Liver (tissue), 9 donors: ENCODE measurements around the gene UNC93B1. TPM values are rescaled to one million over a fixed set of nuclear protein-coding genes. Genes with fewer than 3 reads are reported as not detected.

Experiments
- DNase-seq: peaks from one replicate; pipeline ENCODE4 v3.0.0-alpha.2; 2017; ENCODE audit warnings: low spot score
- H3K27ac ChIP-seq, 2 donors: one replicate each; pipeline ENCODE4 v1.7.0; 2013; ENCODE audit warnings: inconsistent platforms in 2 of 2, low read length in 2 of 2, control low read depth in 1 of 2, low read depth in 1 of 2, mild to moderate bottlenecking in 1 of 2
- H3K27me3 ChIP-seq, 4 donors: one replicate each; pipeline versions ENCODE4 v1.6.1 to v1.7.0; 2013; ENCODE audit warnings: low read length in 3 of 4, inconsistent platforms in 1 of 4, mild to moderate bottlenecking in 1 of 4, moderate library complexity in 1 of 4; ENCODE audit not compliant: control insufficient read depth in 4 of 4, insufficient read depth in 4 of 4
- H3K36me3 ChIP-seq, 4 donors: one replicate each; pipeline versions ENCODE4 v1.6.1 to v1.7.0; 2013; ENCODE audit warnings: low read length in 3 of 4, mild to moderate bottlenecking in 3 of 4, low read depth in 1 of 4, moderate library complexity in 1 of 4; ENCODE audit not compliant: control insufficient read depth in 4 of 4, insufficient read depth in 3 of 4
- H3K4me1 ChIP-seq, 4 donors: one replicate each; pipeline versions ENCODE4 v1.6.1 to v1.7.0; 2013; ENCODE audit warnings: low read length in 3 of 4, mild to moderate bottlenecking in 3 of 4, moderate library complexity in 1 of 4; ENCODE audit not compliant: control insufficient read depth in 4 of 4, insufficient read depth in 4 of 4
- H3K4me3 ChIP-seq, 3 donors: one replicate each; pipeline versions ENCODE4 v1.6.1 to v1.7.0; 2013; ENCODE audit warnings: low read length in 3 of 3, control low read depth in 1 of 3, low read depth in 1 of 3, mild to moderate bottlenecking in 1 of 3
- H3K9ac ChIP-seq, 2 donors: one replicate each; pipeline ENCODE4 v1.7.0; 2013; ENCODE audit warnings: low read length in 2 of 2, mild to moderate bottlenecking in 2 of 2, moderate library complexity in 2 of 2, control low read depth in 1 of 2, low read depth in 1 of 2
- H3K9me3 ChIP-seq, 4 donors: one replicate each; pipeline versions ENCODE4 v1.6.1 to v1.7.0; 2013; ENCODE audit warnings: low read length in 3 of 4; ENCODE audit not compliant: control insufficient read depth in 4 of 4
- EGR1 ChIP-seq, 2 donors: IDR thresholded peaks; 2 replicates each; pipeline ENCODE4 v1.6.1; 2016 to 2018; ENCODE audit warnings: antibody characterized with exemption in 2 of 2, low read depth in 2 of 2
- FOXA2 ChIP-seq: IDR thresholded peaks from 2 replicates; pipeline ENCODE4 v1.6.1; 2016; ENCODE audit warnings: antibody characterized with exemption
- HNF4G ChIP-seq: IDR thresholded peaks from 2 replicates; pipeline ENCODE4 v1.6.1; 2016; ENCODE audit warnings: antibody characterized with exemption
- JUND ChIP-seq, 2 donors: IDR thresholded peaks; 2 replicates each; pipeline ENCODE4 v1.6.1; 2016; ENCODE audit warnings: antibody characterized with exemption in 2 of 2
- RAD21 ChIP-seq, 2 donors: IDR thresholded peaks; 2 replicates each; pipeline ENCODE4 v1.6.1; 2016; ENCODE audit warnings: antibody characterized with exemption in 2 of 2, mild to moderate bottlenecking in 2 of 2
- RXRA ChIP-seq, 2 donors: IDR thresholded peaks; 2 replicates each; pipeline ENCODE4 v1.6.1; 2017 to 2018; ENCODE audit warnings: antibody characterized with exemption in 2 of 2, mild to moderate bottlenecking in 1 of 2
- SP1 ChIP-seq: IDR thresholded peaks from 2 replicates; pipeline ENCODE4 v1.6.1; 2018; ENCODE audit warnings: antibody characterized with exemption, mild to moderate bottlenecking
- TAF1 ChIP-seq: conservative IDR thresholded peaks from 2 replicates; pipeline ENCODE4 v1.6.1; 2016; ENCODE audit warnings: antibody characterized with exemption, mild to moderate bottlenecking
- WGBS: extraction: QIAGEN DNeasy Blood & Tissue Kit; methylation state at CpG from one replicate; pipeline ENCODE4 v1.1.7; 2013; 5-methylcytosine and 5-hydroxymethylcytosine counted together
- polyA plus RNA-seq, 2 donors: library from polyadenylated mRNA; stranded (reverse) in 1 of 2; unstranded in 1 of 2; fragments of 200-250 nt in 1 of 2; fragments of >200 nt in 1 of 2; fragmentation: Nextera tagmentation in 1 of 2; extraction: Ambion mirVana in 1 of 2; gene quantifications; one replicate each; pipeline versions ENCODE4 v1.2.1 to v1.2.3, GENCODE V29; 2013 to 2015
- total RNA-seq, 2 donors: library from RNA; depleted of rRNA; stranded (reverse); fragments of >200 nt; gene quantifications; one replicate each; pipeline ENCODE4 v1.2.3, GENCODE V29; 2014
- TF ChIP-seq, protein P1 (sequence below): fragments of 150-350 bp; IDR thresholded peaks from 2 replicates; pipeline ENCODE4 v1.5.1; 2017; ENCODE audit warnings: improper control_type of control experiment, low read depth, low read length; ENCODE audit not compliant: missing input control
- TF ChIP-seq, protein P2 (sequence below): IDR thresholded peaks from 2 replicates; pipeline ENCODE4 v1.6.1; 2016; ENCODE audit warnings: antibody characterized with exemption, mild to moderate bottlenecking
- TF ChIP-seq, protein P3 (sequence below): IDR thresholded peaks from 2 replicates; pipeline ENCODE4 v1.6.1; 2016; ENCODE audit warnings: antibody characterized with exemption
- TF ChIP-seq, protein P4 (sequence below): IDR thresholded peaks from 2 replicates; pipeline ENCODE4 v1.6.1; 2016; ENCODE audit warnings: antibody characterized with exemption
- donor health status: healthy.
- donor health status: healthy.
- donor health status: healthy.
- donor health status: healthy.
- donor health status: healthy.

The UNC93B1 gene, protein sequence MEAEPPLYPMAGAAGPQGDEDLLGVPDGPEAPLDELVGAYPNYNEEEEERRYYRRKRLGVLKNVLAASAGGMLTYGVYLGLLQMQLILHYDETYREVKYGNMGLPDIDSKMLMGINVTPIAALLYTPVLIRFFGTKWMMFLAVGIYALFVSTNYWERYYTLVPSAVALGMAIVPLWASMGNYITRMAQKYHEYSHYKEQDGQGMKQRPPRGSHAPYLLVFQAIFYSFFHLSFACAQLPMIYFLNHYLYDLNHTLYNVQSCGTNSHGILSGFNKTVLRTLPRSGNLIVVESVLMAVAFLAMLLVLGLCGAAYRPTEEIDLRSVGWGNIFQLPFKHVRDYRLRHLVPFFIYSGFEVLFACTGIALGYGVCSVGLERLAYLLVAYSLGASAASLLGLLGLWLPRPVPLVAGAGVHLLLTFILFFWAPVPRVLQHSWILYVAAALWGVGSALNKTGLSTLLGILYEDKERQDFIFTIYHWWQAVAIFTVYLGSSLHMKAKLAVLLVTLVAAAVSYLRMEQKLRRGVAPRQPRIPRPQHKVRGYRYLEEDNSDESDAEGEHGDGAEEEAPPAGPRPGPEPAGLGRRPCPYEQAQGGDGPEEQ
- total RNA-seq (10 to 100 TPM; 16.5 to 19.1 TPM), polyA plus RNA-seq (10 to 100 TPM in 1 of 2 donors, 1 to 10 TPM in 1; 9.2 to 13.6 TPM)

GRCh38 chr11:68003846-68004550, at the start of gene UNC93B1:
UNC93B1 (minus strand) TSS chr11:68004097; CDS start chr11:68004043, 54 bp downstream.
- Histone ChIP-seq H3K27ac (peak within 1 kb of the TSS; percentile 36 to 57), H3K9ac (no peak within 1 kb of the TSS), H3K4me1 (peaks cover 0 to 15% (median 10%) of the 10 kb centered on the region in 4 donors), H3K9me3 (no peaks in the 10 kb centered on the region), H3K36me3 (peaks cover 0 to 2% (median 0%) of the 10 kb centered on the region in 4 donors), H3K27me3 (no peaks in the 10 kb centered on the region), H3K4me3 (peak within 1 kb of the TSS in 2 of 3 donors; percentile 66 to 83)
- peak; percentile 26 for TF ChIP-seq SP1
- TF ChIP-seq HNF4G, result no peak
- TF ChIP-seq, protein P1, sequence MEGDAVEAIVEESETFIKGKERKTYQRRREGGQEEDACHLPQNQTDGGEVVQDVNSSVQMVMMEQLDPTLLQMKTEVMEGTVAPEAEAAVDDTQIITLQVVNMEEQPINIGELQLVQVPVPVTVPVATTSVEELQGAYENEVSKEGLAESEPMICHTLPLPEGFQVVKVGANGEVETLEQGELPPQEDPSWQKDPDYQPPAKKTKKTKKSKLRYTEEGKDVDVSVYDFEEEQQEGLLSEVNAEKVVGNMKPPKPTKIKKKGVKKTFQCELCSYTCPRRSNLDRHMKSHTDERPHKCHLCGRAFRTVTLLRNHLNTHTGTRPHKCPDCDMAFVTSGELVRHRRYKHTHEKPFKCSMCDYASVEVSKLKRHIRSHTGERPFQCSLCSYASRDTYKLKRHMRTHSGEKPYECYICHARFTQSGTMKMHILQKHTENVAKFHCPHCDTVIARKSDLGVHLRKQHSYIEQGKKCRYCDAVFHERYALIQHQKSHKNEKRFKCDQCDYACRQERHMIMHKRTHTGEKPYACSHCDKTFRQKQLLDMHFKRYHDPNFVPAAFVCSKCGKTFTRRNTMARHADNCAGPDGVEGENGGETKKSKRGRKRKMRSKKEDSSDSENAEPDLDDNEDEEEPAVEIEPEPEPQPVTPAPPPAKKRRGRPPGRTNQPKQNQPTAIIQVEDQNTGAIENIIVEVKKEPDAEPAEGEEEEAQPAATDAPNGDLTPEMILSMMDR, result no peak
- no peak for TF ChIP-seq TAF1
- WGBS, result 5% methylated on average over 64 of the region's 64 CpGs
- DNase-seq, result peak; percentile 82

DNA sequence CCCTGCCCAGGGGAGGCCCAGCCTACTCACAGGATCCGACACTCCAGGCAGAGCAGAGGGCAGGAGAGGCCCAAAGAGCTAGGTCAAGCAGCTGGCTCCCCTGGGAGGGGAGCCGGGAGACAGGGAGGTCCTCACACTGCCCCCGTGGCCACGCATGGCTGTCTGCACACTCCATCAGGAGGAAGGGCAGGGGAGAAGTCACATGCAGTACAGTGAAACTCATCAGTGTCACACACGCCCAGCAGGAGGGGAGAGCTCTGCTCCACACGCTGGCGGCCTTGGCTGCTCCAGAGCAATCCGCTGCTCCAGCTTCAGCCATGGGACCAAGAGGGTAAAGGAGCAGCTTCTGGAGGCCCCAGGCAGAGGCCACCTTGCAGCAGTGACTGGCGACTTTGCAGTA, 49.2 kb upstream of the UNC93B1 start:
- 90% methylated on average over 9 of the region's 9 CpGs for WGBS
- Histone ChIP-seq H3K4me3 (no peak overlapping the region), H3K27ac (no peak overlapping the region), H3K9ac (no peak overlapping the region), H3K27me3 (no peaks in the 10 kb centered on the region), H3K36me3 (peaks cover 9 to 47% (median 19%) of the 10 kb centered on the region in 4 donors), H3K4me1 (no peaks in the 10 kb centered on the region), H3K9me3 (no peaks in the 10 kb centered on the region)
- TF ChIP-seq, protein P2, sequence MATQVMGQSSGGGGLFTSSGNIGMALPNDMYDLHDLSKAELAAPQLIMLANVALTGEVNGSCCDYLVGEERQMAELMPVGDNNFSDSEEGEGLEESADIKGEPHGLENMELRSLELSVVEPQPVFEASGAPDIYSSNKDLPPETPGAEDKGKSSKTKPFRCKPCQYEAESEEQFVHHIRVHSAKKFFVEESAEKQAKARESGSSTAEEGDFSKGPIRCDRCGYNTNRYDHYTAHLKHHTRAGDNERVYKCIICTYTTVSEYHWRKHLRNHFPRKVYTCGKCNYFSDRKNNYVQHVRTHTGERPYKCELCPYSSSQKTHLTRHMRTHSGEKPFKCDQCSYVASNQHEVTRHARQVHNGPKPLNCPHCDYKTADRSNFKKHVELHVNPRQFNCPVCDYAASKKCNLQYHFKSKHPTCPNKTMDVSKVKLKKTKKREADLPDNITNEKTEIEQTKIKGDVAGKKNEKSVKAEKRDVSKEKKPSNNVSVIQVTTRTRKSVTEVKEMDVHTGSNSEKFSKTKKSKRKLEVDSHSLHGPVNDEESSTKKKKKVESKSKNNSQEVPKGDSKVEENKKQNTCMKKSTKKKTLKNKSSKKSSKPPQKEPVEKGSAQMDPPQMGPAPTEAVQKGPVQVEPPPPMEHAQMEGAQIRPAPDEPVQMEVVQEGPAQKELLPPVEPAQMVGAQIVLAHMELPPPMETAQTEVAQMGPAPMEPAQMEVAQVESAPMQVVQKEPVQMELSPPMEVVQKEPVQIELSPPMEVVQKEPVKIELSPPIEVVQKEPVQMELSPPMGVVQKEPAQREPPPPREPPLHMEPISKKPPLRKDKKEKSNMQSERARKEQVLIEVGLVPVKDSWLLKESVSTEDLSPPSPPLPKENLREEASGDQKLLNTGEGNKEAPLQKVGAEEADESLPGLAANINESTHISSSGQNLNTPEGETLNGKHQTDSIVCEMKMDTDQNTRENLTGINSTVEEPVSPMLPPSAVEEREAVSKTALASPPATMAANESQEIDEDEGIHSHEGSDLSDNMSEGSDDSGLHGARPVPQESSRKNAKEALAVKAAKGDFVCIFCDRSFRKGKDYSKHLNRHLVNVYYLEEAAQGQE, result no peak
- TF ChIP-seq RAD21 (IDR thresholded peaks at IDR 0.05), result no peak
- no peak for DNase-seq

DNA sequence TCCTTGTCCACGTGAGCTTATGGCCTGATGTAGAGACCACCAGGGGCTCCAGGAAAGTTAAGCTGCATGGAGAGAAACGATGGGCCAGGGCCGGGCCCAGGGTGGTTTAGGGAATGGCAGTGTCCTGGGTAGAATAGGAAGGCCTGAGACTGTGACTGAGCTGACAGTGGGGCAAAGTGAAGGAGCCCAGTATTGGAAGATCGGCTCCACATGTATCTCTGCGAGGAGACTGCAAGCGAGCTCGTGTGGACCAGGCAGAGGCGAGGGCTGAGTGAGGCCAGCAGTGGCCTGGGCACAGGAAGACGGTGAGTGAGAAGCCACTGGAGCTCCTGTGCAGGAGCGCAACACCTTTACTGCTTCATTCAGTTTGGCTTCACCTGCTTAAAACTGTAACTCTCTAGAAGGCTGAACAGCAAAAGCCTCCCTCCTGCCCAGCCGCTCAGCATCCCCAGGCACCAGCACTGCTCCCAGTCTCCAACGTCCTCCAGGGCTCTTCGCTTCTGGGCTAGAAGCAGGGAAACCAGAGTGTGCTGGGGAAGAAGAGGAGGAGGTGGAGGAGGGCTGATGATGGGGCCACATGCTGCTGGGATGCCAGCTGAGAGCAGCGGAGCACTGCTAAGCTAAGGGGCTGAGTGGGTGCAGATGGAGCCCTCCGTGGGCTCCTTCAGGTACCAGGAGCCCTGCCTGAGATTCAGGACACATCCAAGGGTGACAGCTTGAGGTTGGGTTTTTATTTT, 48.4 kb upstream of the UNC93B1 start:
- WGBS, result 94% methylated on average over 15 of the region's 15 CpGs
- Histone ChIP-seq H3K9ac (no peak overlapping the region), H3K27ac (no peak overlapping the region), H3K36me3 (peaks cover 7 to 53% (median 16%) of the 10 kb centered on the region in 4 donors), H3K9me3 (no peaks in the 10 kb centered on the region), H3K4me1 (no peaks in the 10 kb centered on the region), H3K4me3 (no peak overlapping the region), H3K27me3 (no peaks in the 10 kb centered on the region)
- no peak for DNase-seq
- TF ChIP-seq, protein P3, sequence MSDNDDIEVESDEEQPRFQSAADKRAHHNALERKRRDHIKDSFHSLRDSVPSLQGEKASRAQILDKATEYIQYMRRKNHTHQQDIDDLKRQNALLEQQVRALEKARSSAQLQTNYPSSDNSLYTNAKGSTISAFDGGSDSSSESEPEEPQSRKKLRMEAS, result no peak
- TF ChIP-seq HNF4G, result no peak
- TF ChIP-seq, protein P1, result no peak
- TF ChIP-seq FOXA2, result no peak
- TF ChIP-seq, protein P4, sequence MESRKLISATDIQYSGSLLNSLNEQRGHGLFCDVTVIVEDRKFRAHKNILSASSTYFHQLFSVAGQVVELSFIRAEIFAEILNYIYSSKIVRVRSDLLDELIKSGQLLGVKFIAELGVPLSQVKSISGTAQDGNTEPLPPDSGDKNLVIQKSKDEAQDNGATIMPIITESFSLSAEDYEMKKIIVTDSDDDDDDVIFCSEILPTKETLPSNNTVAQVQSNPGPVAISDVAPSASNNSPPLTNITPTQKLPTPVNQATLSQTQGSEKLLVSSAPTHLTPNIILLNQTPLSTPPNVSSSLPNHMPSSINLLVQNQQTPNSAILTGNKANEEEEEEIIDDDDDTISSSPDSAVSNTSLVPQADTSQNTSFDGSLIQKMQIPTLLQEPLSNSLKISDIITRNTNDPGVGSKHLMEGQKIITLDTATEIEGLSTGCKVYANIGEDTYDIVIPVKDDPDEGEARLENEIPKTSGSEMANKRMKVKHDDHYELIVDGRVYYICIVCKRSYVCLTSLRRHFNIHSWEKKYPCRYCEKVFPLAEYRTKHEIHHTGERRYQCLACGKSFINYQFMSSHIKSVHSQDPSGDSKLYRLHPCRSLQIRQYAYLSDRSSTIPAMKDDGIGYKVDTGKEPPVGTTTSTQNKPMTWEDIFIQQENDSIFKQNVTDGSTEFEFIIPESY, result no peak
- no peak for TF ChIP-seq RXRA (IDR thresholded peaks at IDR 0.05)
- no peak for TF ChIP-seq JUND (IDR thresholded peaks at IDR 0.05)
- no peak for TF ChIP-seq EGR1 (IDR thresholded peaks at IDR 0.05; ENCODE audit: low read depth in 2 of 2)
